ENCODE data around the gene PTPRCAP.
"Not testable (repeated sequence)": the region's sequence is repeated elsewhere in the genome, so short reads cannot be mapped to it uniquely, and the experiment has no call there.

The PTPRCAP gene

DNA sequence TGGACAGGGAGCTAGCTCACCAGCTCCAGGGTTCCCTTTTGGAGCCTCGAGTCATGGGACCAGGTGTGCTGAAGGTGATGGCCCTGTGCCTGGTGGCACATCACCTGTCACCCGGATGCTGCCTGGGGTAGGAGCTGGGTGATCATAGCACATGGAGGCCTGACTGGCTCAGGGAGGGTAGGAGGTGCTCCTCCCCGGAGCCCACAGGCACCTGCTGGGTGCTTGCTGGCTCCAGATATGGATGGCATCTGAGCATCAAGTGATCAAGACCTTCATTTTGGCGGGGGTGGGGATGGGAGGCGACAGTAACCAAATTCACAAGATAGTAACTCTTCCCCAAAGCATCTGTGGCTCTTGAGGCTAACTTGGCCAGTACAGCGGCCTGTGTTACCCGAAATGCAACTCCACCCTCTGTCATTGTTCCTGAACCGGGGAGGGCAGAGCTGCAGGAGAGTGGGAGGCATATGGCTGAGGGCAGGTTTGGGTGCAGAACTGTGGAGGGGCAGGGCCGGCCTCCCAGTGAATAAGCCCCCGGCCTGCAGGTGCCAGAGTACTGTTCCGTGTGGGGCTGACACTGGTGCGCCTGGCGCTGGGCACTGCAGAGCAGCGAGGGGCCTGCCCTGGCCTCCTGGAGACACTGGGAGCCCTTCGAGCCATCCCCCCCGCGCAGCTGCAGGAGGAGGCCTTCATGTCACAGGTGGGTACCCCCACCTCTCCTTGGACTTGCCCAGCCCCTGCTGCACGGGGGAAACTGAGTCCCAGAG, 28.9 kb downstream of the PTPRCAP start:
- DNase-seq, result no peak

DNA sequence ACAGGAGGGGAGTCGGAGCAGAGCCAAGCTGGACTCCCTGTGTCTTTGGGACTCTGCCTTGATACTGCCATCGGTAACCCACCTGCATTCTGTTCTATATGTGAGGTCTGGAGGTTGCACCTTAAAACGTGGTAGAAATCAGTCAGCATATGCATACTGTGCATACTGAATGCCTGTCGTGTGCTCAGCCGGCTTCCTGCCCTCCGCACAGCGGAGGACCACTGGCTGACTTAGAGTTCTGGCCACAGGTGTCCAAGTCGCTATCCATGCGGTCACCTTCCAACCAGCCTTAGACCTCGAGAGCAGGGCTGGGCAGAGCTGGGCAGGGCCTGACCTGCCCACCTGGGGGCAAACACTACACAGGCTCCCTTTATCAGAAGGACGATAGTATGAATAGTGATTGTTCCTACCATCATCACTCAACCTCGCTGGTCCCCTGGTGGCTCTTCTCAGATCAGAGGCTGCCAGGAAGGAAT, 29.8 kb downstream of the PTPRCAP start:
- no peak for DNase-seq

DNA sequence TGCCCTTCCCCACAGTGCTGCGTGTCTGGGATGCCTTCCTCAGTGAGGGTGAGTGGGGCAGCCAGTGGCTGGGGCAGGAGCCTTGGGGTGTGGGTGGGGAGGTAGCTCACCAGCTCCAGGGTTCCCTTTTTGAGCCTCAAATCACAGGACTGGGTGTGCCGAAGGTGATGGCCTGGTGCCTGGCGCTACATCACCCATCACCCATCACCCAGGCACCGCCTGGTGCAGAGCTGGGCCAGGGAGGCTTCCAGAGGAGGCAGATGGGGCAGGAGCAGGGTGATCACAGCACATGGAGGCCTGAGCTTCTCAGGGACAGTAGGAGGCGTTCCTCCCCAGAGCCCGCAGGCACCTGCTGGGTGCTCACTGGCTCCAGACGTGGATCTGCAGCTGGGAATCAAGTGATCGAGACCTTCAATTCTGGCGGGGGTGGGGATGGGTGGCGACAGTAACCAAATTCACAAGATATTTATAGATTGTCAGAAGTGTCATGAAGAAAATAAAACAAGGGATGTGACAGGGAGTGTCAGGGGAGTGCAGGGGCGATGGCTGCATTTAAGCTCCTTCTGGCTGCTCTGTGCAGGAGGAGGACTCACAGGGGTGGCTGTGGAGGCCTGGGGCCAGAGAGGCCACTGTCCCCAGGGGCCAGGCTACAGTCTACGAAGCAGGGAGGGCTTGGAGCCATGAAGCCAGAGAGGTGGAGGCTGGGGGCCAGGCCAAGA, 30.4 kb downstream of the PTPRCAP start:
- no peak for DNase-seq

DNA sequence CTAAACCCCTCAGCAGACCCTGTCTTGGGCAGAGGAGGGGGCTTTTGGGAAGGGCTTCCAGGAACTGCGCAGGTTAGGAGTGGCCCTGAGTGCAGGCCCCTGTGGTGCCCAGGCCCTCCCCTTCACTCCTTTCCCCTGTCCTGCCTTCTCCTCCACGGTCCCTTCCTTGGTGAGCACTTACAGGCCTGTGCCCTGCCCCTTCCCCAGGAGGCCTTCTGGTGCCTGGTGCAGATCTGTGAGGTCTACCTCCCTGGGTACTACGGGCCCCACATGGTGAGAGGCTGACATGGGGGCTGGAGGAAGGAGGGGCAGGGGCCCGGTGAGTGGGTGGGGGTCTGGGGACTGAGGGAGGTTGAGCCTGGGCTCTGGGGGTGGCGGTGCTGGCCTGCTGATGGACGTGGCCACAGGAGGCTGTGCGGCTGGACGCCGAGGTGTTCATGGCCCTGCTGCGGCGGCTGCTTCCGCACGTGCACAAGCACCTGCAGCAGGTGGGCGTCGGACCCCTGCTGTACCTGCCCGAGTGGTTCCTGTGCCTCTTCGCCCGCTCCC, 31.0 kb downstream of the PTPRCAP start:
- no peak for DNase-seq

DNA sequence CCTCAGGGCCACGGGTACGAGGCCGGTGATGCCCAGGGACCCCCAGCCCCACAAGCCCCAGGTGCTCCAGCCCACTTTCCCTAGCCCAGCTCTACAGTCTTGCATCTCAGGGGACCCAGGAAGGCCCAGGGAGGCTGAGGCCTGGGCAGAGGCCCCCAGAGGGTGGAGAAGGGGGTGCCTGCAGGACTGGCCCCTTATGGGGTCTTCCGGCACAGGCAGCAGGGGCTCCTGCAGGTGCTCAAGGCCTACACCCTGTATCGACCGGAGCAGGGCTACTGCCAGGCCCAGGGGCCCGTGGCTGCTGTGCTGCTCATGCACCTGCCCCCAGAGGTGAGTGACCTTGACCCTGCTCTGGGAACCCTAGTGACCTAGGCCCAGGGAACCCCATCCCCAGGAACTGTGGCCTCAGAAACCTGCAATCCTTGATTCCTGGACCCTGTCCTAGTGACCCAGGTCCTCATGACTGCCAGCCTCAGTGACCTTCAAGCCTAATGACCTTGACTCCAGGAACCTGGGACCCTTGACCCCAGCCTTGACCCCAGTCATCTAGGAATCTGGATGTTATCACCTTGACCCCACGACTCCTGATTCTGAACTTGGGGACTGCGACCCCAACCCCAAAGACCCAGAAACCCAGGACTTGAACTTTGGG, 31.7 kb downstream of the PTPRCAP start:
- DNase-seq, result no peak

DNA sequence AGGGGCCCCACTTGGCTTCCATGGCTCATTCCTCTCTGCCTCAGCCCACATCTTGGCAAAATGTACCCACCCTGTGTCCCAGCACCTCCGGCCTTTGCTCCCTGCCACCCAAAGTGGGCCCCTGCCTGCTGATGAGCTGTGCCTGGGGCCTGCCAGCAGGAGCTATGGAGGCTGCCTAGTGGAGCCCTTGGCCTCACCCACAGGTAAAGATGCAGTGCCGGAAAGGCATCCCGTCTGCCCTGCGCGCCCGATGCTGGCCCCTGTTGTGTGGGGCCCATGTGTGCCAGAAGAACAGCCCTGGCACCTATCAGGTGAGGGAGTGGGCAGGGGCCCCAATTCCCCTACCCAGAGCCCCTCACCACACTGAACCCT, 32.3 kb downstream of the PTPRCAP start:
- DNase-seq, result no peak

DNA sequence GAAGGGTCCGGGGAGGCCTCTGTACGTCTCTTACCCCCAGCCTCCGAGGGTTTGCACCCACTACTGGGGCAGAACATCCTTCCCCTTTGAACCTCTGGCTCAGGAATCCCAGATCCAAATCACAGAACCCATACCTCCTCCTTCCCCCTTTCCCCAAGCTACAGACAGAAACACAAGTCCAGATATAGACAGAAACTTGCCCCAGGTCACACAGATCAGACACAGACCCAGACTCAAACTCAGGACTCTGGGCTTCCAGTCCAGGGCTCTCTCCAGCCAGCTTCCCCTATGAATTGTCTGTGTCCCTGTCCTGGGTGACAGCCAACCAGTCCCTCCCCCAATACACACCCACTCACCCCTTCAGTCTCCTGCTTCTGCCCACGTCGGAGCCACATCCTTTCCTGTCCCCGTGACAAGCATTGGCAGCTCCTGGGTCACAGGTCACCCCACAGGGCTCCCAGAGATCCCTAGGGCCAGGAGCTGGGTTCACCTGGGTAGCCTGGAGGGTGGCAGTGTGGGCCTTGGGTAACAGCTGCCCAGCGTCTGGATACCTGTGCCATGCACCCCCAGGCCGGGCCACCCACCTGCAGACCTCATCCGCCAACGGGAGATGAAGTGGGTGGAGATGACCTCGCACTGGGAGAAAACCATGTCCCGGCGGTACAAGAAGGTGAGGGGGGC, 32.8 kb downstream of the PTPRCAP start:
- DNase-seq, result no peak

DNA sequence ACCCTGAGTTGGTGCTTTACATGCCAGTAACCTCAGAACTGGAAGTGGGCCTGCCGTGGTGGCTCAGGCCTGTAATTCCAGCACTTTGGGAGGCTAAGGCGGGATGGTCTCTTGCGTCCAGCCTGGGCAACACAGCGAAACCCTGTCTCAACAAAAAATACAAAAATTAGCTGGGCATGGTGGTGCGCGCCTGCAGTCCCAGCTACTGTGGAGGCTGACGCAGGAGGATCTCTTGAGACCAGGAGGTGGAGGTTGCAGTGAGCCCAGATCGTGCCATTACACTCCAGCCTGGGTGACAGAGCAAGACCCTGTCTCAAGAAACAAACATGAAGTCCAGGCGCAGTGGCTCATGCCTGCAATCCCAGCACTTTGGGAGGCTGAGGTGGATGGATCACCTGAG, 34.4 kb downstream of the PTPRCAP start:
- not testable (repeated sequence) for DNase-seq

DNA sequence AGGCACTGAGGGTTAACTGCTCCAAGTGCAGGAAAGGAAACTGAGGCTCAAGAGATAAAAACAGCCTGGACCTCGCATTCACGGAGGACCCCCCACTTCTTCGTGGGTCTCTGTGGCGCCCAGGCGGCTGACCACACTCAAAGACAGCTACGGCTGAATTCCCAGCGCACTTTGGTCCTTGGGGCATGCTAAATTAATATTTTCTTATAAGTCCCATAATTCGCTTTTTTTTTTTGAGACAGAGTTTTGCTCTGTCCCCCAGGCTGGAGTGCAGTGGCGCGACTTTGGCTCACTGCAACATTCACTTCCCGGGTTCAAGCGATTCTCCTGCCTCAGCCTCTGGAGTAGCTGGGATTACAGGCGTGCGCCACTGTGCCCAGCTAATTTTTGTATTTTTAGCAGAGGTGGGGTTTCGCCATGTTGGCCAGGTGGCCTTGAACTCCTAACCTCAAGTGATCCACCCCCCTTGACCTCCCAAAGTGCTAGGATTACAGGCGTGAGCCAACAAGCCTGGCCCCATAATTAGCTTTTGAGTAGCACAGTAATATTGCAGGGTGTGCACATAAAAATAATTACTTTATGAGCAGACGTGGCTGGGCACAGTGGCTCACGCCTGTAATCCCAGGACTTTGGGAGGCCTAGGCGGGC, 35.2 kb downstream of the PTPRCAP start:
- not testable (repeated sequence) for DNase-seq

DNA sequence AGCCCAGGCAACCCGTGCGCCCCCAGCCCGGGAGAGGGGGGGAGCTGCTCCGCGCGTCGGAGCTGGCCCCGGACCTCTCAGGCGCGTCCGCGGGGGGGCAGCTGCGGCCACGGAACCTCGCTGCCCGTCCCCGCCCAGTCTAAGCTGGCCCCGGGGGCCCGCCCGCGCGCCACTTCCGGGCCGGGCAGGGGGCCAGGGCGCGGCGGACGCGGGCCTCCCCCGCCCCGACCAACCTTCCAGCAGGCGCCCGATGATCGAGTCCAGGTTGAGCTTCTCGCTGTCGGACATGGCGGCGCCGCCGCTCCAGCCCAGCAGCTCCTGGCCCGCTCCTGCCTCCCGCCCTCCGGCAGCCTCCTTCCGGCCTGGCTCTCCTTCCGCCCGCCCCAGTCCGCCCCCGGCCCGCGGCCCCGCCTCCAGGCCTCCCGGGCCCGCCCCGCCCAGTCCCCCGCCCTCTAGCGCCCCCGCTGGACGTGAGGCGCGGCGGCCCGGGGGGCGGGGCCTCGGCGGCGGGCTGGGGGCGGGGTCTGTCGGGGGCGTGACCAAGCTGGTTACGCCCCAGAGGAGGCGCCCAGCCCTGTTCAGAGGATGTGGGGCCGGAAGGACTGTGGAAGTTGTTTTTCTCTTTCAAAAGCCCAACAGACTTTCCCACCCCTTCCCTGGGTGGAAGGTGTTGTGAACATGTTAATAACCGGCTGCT, 35.8 kb downstream of the PTPRCAP start, which contains the start of gene PPP1CA:
Gene PPP1CA, minus strand, starts transcription at position 364 of the 697 bp plus-strand sequence. Its CDS starts 76 bp downstream, at position 288.
- DNase-seq, result peak in 1 of 2 experiments; percentile 65

DNA sequence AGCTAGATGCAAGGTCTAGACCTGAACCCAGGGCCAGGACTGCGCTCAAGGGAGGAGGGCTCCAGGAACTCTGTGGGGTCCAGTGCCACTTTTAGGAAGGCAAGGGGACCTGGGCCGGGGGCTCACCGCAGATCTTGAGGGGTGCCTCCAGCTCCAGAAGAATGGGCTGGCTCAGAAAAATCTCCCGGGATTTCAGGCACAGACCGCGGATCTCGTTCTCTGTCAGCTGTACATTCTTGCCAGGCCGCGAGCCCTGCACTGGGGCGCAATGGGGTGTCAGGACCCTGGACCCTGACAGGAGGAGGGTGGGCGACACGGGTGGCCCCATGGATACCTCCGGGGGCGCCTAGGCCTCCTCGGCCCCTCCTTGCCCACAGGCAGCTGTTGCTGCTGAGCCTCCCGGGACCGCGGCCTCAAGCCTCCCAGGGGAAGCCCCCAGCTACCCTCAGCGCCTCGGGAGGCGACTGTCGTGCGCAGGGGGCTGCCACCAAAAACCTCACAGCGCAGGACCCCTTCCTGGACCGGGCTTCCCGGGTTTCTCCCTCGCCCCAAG, 36.5 kb downstream of the PTPRCAP start:
- DNase-seq, result no peak

DNA sequence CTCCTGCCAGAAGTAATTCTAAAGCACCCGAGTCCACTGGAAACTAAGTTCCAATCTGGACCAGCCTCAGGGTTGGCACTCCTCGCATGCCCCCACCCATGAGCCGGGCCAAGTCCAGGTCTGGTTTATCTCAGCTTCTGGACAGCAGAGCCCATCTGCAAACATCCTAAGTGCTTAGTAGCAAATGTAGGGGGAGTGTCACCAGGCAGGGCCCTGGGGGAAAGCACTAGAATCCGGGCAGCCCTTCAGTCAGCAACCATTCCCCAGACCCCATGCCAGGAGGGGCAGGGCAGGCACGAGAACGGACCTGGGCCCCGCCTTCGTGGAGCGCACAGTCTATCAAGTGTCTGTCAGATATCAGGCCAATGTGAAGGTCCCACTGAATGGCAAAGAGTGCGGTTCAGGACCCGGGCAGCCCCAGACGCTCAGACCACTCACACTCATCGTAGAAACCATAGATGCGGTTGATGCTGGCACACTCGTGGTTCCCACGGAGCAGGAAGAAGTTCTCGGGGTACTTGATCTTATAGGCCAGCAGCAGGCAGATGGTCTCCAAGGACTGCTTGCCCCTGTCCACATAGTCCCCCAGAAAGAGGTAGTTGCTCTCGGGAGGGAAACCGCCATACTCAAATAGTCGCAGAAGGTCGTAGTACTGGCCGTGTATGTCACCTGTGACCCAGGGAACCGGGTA, 37.1 kb downstream of the PTPRCAP start:
- DNase-seq, result no peak

DNA sequence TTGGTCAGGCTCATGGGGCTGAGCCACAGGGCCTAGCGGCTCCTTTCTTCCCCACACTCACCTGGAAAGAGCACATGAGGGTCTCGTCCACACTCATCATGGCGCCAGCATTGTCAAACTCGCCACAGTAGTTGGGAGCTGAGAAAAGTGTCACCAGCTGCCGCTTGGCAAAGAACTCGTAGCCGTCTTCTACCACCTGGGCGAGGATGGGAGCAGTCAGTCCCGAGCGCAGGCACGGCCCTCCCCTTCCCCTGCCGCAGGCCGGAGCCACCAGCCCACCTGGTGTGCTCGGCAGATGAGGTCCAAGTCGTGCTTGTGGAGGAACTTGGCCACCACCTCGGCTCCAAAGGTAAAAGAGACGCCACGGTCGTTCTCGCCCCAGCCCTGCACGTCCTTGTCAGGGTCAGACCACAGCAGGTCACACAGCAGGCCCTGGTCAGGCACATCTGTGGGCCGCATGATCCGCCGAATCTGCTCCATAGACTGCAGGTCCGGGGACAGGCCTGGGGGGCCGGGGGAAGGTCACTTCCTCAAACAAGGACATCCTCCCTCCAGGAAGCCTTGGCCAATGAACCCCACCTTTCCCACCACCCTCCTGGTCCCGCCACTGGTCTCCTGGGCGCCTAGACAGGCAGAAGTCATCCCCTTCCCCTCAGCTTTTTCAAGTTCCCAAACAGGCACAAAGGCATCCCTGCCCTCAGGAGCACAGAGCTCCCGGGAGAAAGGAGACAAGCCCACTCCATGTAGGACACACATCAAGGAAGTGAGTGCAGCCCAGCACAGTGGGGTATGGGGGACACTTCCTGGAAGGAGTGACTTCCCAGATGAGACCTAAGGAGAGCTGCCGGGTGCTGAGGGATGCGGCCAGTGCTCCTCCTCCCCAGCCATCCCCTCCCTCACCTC, 38.6 kb downstream of the PTPRCAP start:
- no peak for DNase-seq

DNA sequence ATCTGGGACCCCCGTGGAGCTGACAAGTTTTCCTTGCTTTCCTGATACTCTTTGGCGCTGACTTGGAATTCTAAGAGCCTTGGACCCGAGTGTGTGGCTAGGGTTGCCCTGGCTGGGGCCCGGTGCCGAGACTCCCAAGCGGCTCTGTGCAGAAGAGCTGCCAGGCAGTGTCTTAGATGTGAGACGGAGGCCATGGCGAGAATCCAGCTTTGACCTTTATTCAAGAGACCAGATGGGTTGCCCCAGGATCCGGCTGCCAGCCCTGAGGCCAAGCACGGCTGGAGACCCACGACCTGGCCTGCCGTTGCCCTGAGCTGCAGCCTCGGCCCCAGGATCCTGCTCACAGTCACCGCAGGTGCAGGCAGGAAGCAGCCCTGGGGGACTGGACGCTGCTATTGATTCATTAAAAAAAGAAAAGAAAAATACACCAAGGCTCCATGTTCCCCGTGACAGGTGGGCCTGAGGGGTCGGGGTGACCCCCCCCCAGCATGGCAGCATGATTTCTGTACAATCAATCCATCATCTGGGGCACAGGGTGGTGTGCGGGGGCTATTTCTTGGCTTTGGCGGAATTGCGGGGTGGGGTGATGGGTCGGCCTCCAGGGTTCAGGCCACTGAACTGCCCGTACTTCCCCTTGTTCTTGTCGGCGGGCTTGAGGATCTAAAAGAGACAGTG, 39.4 kb downstream of the PTPRCAP start:
- DNase-seq, result no peak

DNA sequence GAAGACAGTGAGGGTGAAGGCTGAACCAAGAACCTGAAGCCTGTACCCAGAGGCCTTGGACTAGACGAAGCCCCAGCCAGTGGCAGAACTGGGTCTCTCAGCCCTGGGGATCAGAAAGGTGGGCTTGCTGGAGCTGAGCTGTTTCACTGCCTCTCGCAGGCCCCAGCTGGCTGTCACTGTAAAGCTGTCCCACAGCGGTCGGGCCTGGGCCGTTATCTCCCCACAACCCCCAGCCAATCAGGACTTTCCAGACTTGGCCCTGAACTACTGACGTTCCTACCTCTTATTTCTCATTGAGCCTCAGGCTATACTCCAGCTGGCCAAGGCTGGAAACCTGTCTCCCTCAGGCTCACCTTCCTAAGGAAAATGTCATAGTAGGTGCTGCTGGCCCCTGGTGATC, 39.9 kb downstream of the PTPRCAP start:
- DNase-seq, result no peak

DNA sequence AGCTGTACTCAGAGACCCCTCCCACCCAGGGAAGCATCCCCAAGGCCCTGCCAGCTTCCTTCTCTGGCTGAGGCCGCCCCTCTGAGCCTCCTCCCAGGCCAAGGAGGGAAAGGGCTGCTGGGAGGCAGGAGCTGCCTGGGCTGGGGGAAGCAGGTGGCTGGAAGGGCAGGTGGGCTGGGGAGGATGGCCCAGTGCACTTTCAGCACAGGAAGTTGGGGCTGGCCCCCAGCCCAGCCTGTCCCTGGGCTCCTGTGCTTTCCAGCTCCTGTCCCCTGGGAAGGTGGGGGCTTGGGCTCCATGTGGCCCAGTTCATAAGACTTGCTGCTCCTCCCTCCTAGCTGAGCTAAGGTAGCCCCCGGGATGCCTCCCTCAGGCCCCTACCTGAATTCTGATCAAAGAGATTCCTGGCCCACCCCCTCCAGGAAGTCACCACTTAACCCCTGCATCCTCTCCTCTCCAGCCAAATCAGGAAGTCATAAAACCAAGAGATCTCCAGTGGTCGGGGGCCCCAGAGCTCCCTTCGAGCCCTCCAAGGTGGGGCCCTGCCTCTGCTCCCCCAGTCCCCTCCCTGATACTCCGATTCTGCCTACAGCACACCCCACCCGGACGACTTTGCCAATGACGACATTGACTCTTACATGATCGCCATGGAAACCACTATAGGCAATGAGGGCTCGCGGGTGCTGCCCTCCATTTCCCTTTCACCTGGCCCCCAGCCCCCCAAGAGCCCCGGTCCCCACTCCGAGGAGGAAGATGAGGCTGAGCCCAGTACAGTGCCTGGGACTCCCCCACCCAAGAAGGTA, 40.7 kb downstream of the PTPRCAP start:
- no peak for DNase-seq

DNA sequence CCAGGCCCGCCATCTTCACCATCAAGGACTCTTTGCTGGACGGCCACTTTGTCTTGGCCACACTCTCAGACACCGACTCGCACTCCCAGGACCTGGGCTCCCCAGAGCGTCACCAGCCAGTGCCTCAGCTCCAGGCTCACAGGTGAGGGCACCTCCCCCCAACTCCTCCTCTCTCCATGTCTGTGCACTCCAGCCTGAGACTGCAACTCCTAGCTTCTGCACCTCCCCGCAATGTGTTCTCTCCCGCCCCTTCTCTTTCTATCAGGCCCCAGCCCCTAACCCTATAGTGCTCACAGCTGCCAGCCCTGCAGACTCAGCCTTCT, 41.3 kb downstream of the PTPRCAP start:
- DNase-seq, result no peak

DNA sequence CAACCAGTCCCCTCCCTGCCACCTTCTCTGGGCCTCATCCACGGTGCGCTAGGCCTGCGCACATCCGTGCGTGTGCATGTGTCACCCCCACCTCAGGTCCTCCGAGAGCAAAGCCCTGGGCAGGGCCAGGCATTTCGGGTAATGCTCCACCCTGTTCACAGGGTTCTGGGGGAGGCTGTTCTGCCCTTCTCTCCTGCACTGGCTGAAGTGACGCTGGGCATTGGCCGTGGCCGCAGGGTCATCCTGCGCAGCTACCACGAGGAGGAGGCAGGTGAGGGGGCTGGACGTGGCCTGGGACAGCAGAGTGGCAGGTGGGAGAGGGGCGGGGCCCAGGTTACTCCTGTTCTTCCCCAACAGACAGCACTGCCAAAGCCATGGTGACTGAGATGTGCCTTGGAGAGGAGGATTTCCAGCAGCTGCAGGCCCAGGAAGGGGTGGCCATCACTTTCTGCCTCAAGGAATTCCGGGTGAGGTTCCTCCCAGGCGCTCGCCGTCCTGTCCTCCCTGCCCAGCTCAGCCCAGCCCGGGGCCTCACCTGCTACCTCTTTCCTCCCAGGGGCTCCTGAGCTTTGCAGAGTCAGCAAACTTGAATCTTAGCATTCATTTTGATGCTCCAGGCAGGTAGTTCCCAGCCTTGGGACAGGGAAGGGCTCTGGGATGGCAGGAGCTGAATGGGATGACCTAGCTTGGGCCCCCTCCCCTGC, 41.8 kb downstream of the PTPRCAP start:
- no peak for DNase-seq

All from cerebellar nuclear complex (tissue), 1 donor.